Endothelial cell of umbilical vein (primary cell): Measurements from ENCODE around the gene ZNF775. TPM values are rescaled to one million over a fixed set of nuclear protein-coding genes. Genes with fewer than 3 reads are reported as not detected.

Experiments used
- BruUV-seq: library from RNA; stranded (reverse); fragments of 400-500 nt; replicated peaks from 2 replicates; lab custom pipeline; 2021; lab: Mats Ljungman, UMichigan
- CTCF ChIA-PET: fragments of 300-600, 350-600 bp; sonication (Branson Sonifier 250); formaldehyde crosslinking; loops from one replicate; lab custom pipeline; 2021; ENCODE audit warnings: antibody characterized with exemption, inconsistent platforms; lab: Charles Lee
- POLR2A ChIA-PET: fragments of 300-600, 350-600 bp; sonication (Branson Sonifier 250); formaldehyde crosslinking; loops from one replicate; lab custom pipeline; 2021; ENCODE audit warnings: antibody characterized with exemption, inconsistent platforms; lab: Charles Lee
- DNase-seq: peaks from one replicate; pipeline ENCODE4 v3.0.0-alpha.2; 2011; ENCODE audit warnings: low read depth, low spot score
- FAIRE-seq: peaks from 2 replicates; lab custom pipeline; 2011; peaks lifted over from hg19 to GRCh38; lab: Jason Lieb, UNC
- H2AFZ ChIP-seq: 2 replicates; pipeline ENCODE4 v1.6.0; 2012; ENCODE audit warnings: low read depth, low read length, control low read depth, inconsistent platforms
- H3K27ac ChIP-seq: 2 replicates; pipeline ENCODE4 v1.5.1; 2011; ENCODE audit warnings: low read depth, mild to moderate bottlenecking, control low read depth, low read length, moderate library complexity; ENCODE audit not compliant: insufficient read depth
- H3K27me3 ChIP-seq, 2 experiments: 2 replicates each; pipeline versions ENCODE4 v1.6.0 to v1.6.1; 2011; ENCODE audit warnings: low read length in 2 of 2, mixed read lengths in 1 of 2; ENCODE audit not compliant: control insufficient read depth in 2 of 2, insufficient read depth in 2 of 2
- H3K36me3 ChIP-seq, 2 experiments: 2 replicates in 1 of 2; 3 replicates in 1 of 2; pipeline ENCODE4 v1.5.1; 2011; ENCODE audit warnings: low read length in 2 of 2, mild to moderate bottlenecking in 1 of 2, moderate library complexity in 1 of 2; ENCODE audit not compliant: control insufficient read depth in 2 of 2, insufficient read depth in 2 of 2; ENCODE audit errors: extremely low read depth in 1 of 2
- H3K4me1 ChIP-seq: 3 replicates; pipeline ENCODE4 v1.5.1; 2011; ENCODE audit warnings: mild to moderate bottlenecking, low read length; ENCODE audit not compliant: control insufficient read depth, insufficient read depth; ENCODE audit errors: extremely low read depth
- H3K4me2 ChIP-seq: 2 replicates; pipeline ENCODE4 v1.6.1; 2011; ENCODE audit warnings: low read length, control low read depth, mixed read lengths; ENCODE audit not compliant: insufficient read depth
- H3K4me3 ChIP-seq, 3 experiments: fragments of 200-600 bp in 1 of 3; sonication (generic), shearing (Covaris generic) in 1 of 3; replicated peaks in 1 of 3; 2 replicates each; pipeline ENCODE4 v1.5.1; 2011 to 2016; ENCODE audit warnings: control low read depth in 3 of 3, low read length in 3 of 3, mild to moderate bottlenecking in 2 of 3, inconsistent platforms in 1 of 3, low read depth in 1 of 3, moderate library complexity in 1 of 3; ENCODE audit not compliant: insufficient read depth in 1 of 3
- H3K79me2 ChIP-seq: 2 replicates; pipeline ENCODE4 v1.6.0; 2012; ENCODE audit warnings: low read length, inconsistent platforms; ENCODE audit not compliant: control insufficient read depth, insufficient read depth
- H3K9ac ChIP-seq: replicated peaks from 2 replicates; pipeline ENCODE3; 2011; ENCODE audit warnings: low read length, control low read depth; ENCODE audit not compliant: insufficient read depth; ENCODE audit errors: extremely low read depth
- H3K9me1 ChIP-seq: replicated peaks from 3 replicates; pipeline ENCODE4 v1.6.0; 2011; ENCODE audit warnings: mild to moderate bottlenecking, low read length; ENCODE audit not compliant: control insufficient read depth, insufficient read depth; ENCODE audit errors: extremely low read depth
- H3K9me3 ChIP-seq: replicated peaks from 2 replicates; pipeline ENCODE4 v1.5.1; 2012; ENCODE audit warnings: low read length, inconsistent platforms; ENCODE audit not compliant: control insufficient read depth, insufficient read depth
- H4K20me1 ChIP-seq: replicated peaks from 2 replicates; pipeline ENCODE3; 2011; ENCODE audit warnings: mild to moderate bottlenecking, low read length; ENCODE audit not compliant: control insufficient read depth, insufficient read depth; ENCODE audit errors: extremely low read depth
- CTCF ChIP-seq, 2 donors: IDR thresholded peaks; 1 replicate in 1 of 2; 2 replicates in 1 of 2; pipeline ENCODE4 v1.5.1; 2011; ENCODE audit warnings: low read length in 2 of 2, mild to moderate bottlenecking in 2 of 2, moderate library complexity in 2 of 2, control low read depth in 1 of 2, inconsistent platforms in 1 of 2, low read depth in 1 of 2; ENCODE audit not compliant: insufficient read depth in 1 of 2; ENCODE audit errors: extremely low read depth in 1 of 2
- EZH2 ChIP-seq: IDR thresholded peaks from 2 replicates; pipeline ENCODE4 v1.6.1; 2012; ENCODE audit warnings: borderline replicate concordance, low read depth, mild to moderate bottlenecking, moderate library complexity, low read length, inconsistent platforms; ENCODE audit not compliant: severe bottlenecking
- FOS ChIP-seq: IDR thresholded peaks from 2 replicates; pipeline ENCODE4 v1.6.1; 2011; ENCODE audit warnings: mild to moderate bottlenecking, low read length, moderate library complexity, borderline replicate concordance; ENCODE audit not compliant: insufficient read depth
- GATA2 ChIP-seq: IDR thresholded peaks from 2 replicates; pipeline ENCODE4 v1.7.0; 2011; ENCODE audit warnings: low read depth, mild to moderate bottlenecking, moderate library complexity, mixed read lengths, low read length; ENCODE audit not compliant: insufficient read length, insufficient read depth
- JUN ChIP-seq: IDR thresholded peaks from 2 replicates; pipeline ENCODE4 v1.6.1; 2011; ENCODE audit warnings: borderline replicate concordance, low read depth; ENCODE audit not compliant: insufficient read length, insufficient read depth
- MAX ChIP-seq: IDR thresholded peaks from 2 replicates; pipeline ENCODE4 v1.6.1; 2011; ENCODE audit not compliant: insufficient read depth, insufficient read length
- MYC ChIP-seq: IDR thresholded peaks from one replicate; pipeline ENCODE4 v1.6.1; 2011; ENCODE audit warnings: mild to moderate bottlenecking, low read depth, low read length
- POLR2A ChIP-seq: IDR thresholded peaks from 2 replicates; pipeline ENCODE4 v1.6.1; 2012; ENCODE audit warnings: low read depth, mild to moderate bottlenecking, control low read depth, low read length
- POLR2AphosphoS5 ChIP-seq: IDR thresholded peaks from 2 replicates; pipeline ENCODE4 v1.6.1; 2012; ENCODE audit warnings: low read depth, mild to moderate bottlenecking, control low read depth, low read length, moderate library complexity; ENCODE audit not compliant: insufficient read depth
- dilution Hi-C: fragments of 300-500 bp; cut with MboI; formaldehyde crosslinking; loops from one replicate; pipeline ENCODE4 v1.15.0; 2019; ENCODE audit warnings: low sequenced_read_pairs; ENCODE audit not compliant: extremely low pct_ligation_motif_present
- intact Hi-C: fragments of 100-400 bp; cut with micrococcal nuclease; formaldehyde crosslinking; loops from one replicate; pipeline ENCODE4 v1.10.0; 2022
- polyA plus RNA-seq, 4 experiments: library from polyadenylated mRNA; depleted of rRNA in 3 of 4; stranded (reverse) in 3 of 4; unstranded in 1 of 4; fragments of >200 nt; gene quantifications; 2 replicates each; pipeline versions ENCODE4 v1.2.1 to v1.2.3, GENCODE V29; 2011 to 2012; ENCODE audit warnings: missing spikeins in 1 of 4
- total RNA-seq: library from RNA; stranded (reverse); gene quantifications from 2 replicates; pipeline ENCODE4 v1.2.3, GENCODE V29; 2021

The ZNF775 gene
- total and polyA plus RNA-seq, 2 donors (not counting 3 experiments of a cell fraction or from before 2014, with no cell fraction given) = 5.8 to 8.3 TPM

- Histone ChIP-seq H3K9me1 (no peaks in the 10 kb centered on the region), H3K79me2 (no peaks in the 10 kb centered on the region), H4K20me1 (no peaks in the 10 kb centered on the region), H3K4me3 (no peak overlapping the region), H3K27me3 (no peaks in the 10 kb centered on the region), H2AFZ (no peak overlapping the region), H3K9ac (no peak overlapping the region), H3K4me1 (peaks cover 9% of the 10 kb centered on the region), H3K27ac (no peak overlapping the region), H3K36me3 (no peaks in the 10 kb centered on the region), H3K9me3 (no peaks in the 10 kb centered on the region), H3K4me2 (no peak overlapping the region)
- DNase-seq (no peak), FAIRE-seq (no peak)
- ChIA-PET CTCF (interaction anchor here (1.0 to 1.2 kb wide), 2 partner anchors 17 to 88 kb away, joined by 4 read pairs; no protein-coding TSS in a partner anchor), POLR2A (no interaction called here)
- no TSS peak for BruUV-seq
- no peak for TF ChIP-seq MYC
- no peak for TF ChIP-seq CTCF (IDR thresholded peaks at IDR 0.05; ENCODE audit: extremely low read depth in 1 of 2, insufficient read depth in 1 of 2, low read depth in 1 of 2, low read length in 2 of 2)
- no peak for TF ChIP-seq EZH2
- TF ChIP-seq FOS = no peak
- no peak for TF ChIP-seq MAX
- TF ChIP-seq POLR2A = no peak
- TF ChIP-seq JUN = no peak
- TF ChIP-seq POLR2AphosphoS5 = no peak
- no peak for TF ChIP-seq GATA2
- intact Hi-C loops = no loop called here
- dilution Hi-C loops = no loop called here
Measured at GRCh38 chr7:150360363-150361058, 18.6 kb upstream of the ZNF775 start.
